GM12878 (cell line): ENCODE results near the gene ENOPH1.

Source experiments
- BCL11A ChIP-seq: IDR thresholded peaks from 2 replicates; pipeline ENCODE4 v1.6.1; 2011; ENCODE audit warnings: low read depth, low read length
- KAT2A ChIP-seq: conservative IDR thresholded peaks from 2 replicates; pipeline ENCODE4 v1.6.1; 2011; ENCODE audit warnings: low read depth, low read length; ENCODE audit not compliant: control insufficient read depth
- RFX5 ChIP-seq: IDR thresholded peaks from 2 replicates; pipeline ENCODE4 v1.6.1; 2011; ENCODE audit warnings: low read depth, low read length, improper control_type of control experiment
- TF ChIP-seq, protein P1 (sequence below), 3 experiments: IDR thresholded peaks in 2 of 3; conservative IDR thresholded peaks in 1 of 3; 2 replicates each; pipeline ENCODE4 v1.5.1; 2011; ENCODE audit warnings: low read depth in 3 of 3, low read length in 3 of 3, mild to moderate bottlenecking in 3 of 3, control low read depth in 2 of 3, moderate library complexity in 2 of 3, inconsistent platforms in 1 of 3, mixed read lengths in 1 of 3; ENCODE audit not compliant: control insufficient read depth in 2 of 3, insufficient read depth in 1 of 3; ENCODE audit errors: extremely low read depth in 1 of 3

DNA sequence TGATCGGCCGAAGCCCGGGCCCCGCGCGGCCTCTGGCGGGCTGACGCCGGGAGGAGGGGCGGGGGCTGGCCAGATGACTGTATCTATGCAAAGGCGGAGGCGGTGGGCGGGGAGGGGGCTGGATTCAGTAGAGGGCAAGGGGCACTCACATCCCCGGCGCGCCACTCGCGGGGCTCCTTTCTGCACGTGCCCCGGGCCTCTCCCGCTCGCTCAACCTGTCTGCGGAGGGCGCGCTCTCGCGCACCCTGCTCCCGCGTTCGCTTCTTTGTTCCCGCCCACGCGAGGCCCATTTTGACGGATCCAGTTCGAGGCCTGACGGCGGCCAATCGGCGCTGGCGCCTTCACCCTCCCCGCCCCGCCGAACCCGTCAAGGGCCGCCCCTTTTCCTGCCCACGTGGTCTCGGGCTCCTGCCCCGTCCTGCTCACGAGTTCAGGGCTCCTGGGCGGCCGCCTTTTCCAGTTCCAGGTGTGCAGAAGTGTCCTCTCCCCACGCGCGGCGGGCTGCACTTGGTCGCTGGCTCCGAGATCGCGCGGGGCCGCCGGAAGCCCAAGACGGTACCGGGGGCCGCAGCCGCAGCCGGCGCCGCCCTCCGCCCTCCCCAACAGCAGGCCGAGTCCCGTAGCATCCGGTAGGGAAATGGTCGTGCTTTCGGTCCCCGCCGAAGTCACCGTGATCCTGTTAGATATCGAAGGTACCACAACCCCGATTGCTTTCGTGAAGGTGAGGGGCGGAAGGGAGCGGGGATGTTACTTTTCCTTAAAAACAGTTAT lies at the start of gene ENOPH1, which contains the start of gene HNRNPDL:
- TF ChIP-seq, protein P1, sequence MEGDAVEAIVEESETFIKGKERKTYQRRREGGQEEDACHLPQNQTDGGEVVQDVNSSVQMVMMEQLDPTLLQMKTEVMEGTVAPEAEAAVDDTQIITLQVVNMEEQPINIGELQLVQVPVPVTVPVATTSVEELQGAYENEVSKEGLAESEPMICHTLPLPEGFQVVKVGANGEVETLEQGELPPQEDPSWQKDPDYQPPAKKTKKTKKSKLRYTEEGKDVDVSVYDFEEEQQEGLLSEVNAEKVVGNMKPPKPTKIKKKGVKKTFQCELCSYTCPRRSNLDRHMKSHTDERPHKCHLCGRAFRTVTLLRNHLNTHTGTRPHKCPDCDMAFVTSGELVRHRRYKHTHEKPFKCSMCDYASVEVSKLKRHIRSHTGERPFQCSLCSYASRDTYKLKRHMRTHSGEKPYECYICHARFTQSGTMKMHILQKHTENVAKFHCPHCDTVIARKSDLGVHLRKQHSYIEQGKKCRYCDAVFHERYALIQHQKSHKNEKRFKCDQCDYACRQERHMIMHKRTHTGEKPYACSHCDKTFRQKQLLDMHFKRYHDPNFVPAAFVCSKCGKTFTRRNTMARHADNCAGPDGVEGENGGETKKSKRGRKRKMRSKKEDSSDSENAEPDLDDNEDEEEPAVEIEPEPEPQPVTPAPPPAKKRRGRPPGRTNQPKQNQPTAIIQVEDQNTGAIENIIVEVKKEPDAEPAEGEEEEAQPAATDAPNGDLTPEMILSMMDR (IDR thresholded peaks at IDR 0.05 in 2 of 3, conservative IDR thresholded peaks at IDR 0.05 in 1 of 3; ENCODE audit: control insufficient read depth in 2 of 3, extremely low read depth in 1 of 3, insufficient read depth in 1 of 3, low read depth in 3 of 3, low read length in 3 of 3), result no peak
- no peak for TF ChIP-seq KAT2A
- no peak for TF ChIP-seq RFX5
- no peak for TF ChIP-seq BCL11A
